ENCODE data around the gene HOXC10. TPM values are rescaled to one million over a fixed set of nuclear protein-coding genes. Genes with fewer than 3 reads are reported as not detected.

The HOXC10 gene
- total RNA-seq, 1 donor from 2014 or later, result 0.96 TPM

DNA sequence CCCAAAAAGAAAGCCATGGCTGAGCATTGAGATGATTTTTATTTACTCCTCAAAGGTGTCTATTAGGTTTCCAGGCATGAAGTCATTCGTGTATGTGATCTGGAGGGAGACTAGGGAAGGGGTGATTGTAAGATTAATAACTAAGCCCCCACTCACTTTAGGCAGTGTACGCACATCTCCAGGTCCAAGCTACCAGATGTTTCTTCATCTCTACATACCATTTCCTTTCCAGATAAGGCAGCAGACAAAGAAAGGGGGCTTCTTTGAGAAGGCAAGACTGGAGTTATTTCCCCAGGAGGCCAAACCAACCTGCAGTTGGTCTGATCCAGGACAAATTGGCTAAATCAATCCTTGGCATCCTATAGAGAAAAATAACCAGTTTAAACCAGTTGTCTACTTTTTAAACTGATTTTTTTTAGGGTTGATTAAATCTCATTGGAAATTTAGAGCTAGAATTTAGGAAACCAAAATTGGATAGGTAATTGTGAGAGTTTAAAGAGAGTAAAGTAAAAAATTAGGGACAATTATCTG is 42.4 kb upstream of the HOXC10 start:
- Mint-ChIP-seq H3K36me3 (peaks cover 2% of the 10 kb centered on the region), H3K4me3 (no peak overlapping the region), H3K4me1 (peaks cover 11% of the 10 kb centered on the region), H3K27me3 (ENCODE audit: low read depth) (peaks cover 95% of the 10 kb centered on the region), H3K27ac (no peak overlapping the region), H3K9me3 (no peaks in the 10 kb centered on the region)
- TF ChIP-seq, protein P1, sequence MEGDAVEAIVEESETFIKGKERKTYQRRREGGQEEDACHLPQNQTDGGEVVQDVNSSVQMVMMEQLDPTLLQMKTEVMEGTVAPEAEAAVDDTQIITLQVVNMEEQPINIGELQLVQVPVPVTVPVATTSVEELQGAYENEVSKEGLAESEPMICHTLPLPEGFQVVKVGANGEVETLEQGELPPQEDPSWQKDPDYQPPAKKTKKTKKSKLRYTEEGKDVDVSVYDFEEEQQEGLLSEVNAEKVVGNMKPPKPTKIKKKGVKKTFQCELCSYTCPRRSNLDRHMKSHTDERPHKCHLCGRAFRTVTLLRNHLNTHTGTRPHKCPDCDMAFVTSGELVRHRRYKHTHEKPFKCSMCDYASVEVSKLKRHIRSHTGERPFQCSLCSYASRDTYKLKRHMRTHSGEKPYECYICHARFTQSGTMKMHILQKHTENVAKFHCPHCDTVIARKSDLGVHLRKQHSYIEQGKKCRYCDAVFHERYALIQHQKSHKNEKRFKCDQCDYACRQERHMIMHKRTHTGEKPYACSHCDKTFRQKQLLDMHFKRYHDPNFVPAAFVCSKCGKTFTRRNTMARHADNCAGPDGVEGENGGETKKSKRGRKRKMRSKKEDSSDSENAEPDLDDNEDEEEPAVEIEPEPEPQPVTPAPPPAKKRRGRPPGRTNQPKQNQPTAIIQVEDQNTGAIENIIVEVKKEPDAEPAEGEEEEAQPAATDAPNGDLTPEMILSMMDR (IDR thresholded peaks at IDR 0.05; ENCODE audit: unreplicated experiment), result no peak
- DNase-seq (ENCODE audit: low spot score in 2 of 2, unreplicated experiment in 2 of 2), result no peak

DNA sequence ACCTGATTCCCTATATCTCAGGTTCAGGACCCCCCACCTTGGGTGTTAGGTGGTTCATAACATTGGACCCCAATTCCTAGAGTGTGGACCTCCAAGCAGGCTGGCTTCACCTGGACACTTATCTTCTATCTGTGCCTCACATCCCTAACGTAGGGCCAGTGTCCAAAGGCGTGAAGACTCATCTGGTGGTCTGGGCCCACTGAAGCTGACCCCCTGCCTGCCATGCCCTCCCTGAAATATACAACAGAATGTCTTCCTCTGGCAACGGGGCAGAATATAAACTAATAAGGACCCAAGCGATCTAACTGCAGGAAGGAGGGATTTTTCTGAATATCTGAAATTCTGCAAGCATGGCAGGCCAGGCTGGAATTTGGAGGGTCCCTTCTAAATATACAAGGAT is 40.7 kb upstream of the HOXC10 start:
- DNase-seq (ENCODE audit: low spot score in 2 of 2, unreplicated experiment in 2 of 2), result no peak
- Mint-ChIP-seq H3K27ac (no peak overlapping the region), H3K9me3 (no peaks in the 10 kb centered on the region), H3K4me1 (peaks cover 7% of the 10 kb centered on the region), H3K36me3 (peaks cover 2% of the 10 kb centered on the region), H3K27me3 (ENCODE audit: low read depth) (peaks cover 98% of the 10 kb centered on the region), H3K4me3 (no peak overlapping the region)
- TF ChIP-seq, protein P1 (IDR thresholded peaks at IDR 0.05; ENCODE audit: unreplicated experiment), result no peak

DNA sequence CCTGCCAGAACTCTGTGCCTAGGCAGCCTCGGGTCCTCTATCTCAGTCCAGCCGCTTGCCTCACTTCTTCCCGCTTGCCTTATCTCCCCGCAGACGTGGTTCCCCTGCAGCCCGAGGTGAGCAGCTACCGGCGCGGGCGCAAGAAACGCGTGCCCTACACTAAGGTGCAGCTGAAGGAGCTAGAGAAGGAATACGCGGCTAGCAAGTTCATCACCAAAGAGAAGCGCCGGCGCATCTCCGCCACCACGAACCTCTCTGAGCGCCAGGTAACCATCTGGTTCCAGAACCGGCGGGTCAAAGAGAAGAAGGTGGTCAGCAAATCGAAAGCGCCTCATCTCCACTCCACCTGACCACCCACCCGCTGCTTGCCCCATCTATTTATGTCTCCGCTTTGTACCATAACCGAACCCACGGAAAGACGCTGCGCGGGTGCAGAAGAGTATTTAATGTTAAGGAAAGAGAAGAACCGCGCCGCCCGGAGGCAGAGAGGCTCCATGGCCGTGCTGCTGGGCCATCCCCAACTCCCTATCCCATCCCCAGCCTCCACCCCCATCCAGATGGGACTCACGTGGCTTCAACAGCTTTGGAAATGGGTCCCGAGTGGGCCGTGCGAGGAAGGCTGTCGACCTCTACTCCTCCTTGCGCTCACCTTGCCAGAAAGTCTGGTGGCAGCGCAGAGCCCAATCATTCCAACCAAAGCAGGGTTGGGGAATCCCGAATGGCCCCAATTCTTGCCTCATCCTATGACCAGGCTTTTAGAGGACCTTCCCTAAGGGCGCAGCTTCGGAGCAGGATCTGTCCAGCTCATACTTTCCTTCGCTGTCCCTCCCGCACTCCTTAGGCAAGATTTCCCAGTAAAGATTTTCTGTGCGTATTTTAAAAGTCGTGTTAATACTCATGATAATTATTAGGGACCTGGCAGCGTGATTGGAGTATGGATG is 39.8 kb upstream of the HOXC10 start:
- H3K36me3 Mint-ChIP-seq, result peaks cover 2% of the 10 kb centered on the region
- peaks cover 98% of the 10 kb centered on the region for H3K27me3 Mint-ChIP-seq (ENCODE audit: low read depth)
- TF ChIP-seq, protein P1 (IDR thresholded peaks at IDR 0.05; ENCODE audit: unreplicated experiment), result no peak
- DNase-seq (ENCODE audit: low spot score in 2 of 2, unreplicated experiment in 2 of 2), result no peak
- H3K9me3 Mint-ChIP-seq, result no peaks in the 10 kb centered on the region
- H3K4me1 Mint-ChIP-seq, result peaks cover under 1% of the 10 kb centered on the region
- no peak overlapping the region for H3K27ac Mint-ChIP-seq
- no peak overlapping the region for H3K4me3 Mint-ChIP-seq

DNA sequence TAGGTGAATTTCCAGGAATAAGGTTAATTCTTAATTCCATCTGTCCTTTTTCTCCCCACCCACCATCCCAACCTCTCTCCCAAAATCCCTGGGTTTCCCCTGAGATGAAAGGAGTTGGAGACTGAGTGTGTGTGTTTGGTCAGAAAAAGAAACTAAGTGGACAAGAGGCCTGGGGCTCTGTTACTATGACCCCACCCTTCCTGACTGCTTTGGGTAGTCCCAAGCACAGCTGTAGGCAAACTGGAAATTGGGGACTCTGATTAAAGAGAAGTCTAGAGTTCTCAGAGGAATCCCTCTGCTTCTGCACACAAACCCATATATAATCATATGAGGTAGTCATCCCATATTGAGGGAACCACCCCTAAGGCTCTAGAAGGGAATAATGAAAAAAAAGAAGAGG is 37.2 kb upstream of the HOXC10 start:
- no peaks in the 10 kb centered on the region for H3K9me3 Mint-ChIP-seq
- peaks cover 100% of the 10 kb centered on the region for H3K27me3 Mint-ChIP-seq (ENCODE audit: low read depth)
- H3K4me3 Mint-ChIP-seq, result no peak overlapping the region
- TF ChIP-seq, protein P1 (IDR thresholded peaks at IDR 0.05; ENCODE audit: unreplicated experiment), result no peak
- no peak for DNase-seq (ENCODE audit: low spot score in 2 of 2, unreplicated experiment in 2 of 2)
- no peak overlapping the region for H3K27ac Mint-ChIP-seq
- H3K4me1 Mint-ChIP-seq, result peaks cover 6% of the 10 kb centered on the region
- H3K36me3 Mint-ChIP-seq, result peaks cover 2% of the 10 kb centered on the region

DNA sequence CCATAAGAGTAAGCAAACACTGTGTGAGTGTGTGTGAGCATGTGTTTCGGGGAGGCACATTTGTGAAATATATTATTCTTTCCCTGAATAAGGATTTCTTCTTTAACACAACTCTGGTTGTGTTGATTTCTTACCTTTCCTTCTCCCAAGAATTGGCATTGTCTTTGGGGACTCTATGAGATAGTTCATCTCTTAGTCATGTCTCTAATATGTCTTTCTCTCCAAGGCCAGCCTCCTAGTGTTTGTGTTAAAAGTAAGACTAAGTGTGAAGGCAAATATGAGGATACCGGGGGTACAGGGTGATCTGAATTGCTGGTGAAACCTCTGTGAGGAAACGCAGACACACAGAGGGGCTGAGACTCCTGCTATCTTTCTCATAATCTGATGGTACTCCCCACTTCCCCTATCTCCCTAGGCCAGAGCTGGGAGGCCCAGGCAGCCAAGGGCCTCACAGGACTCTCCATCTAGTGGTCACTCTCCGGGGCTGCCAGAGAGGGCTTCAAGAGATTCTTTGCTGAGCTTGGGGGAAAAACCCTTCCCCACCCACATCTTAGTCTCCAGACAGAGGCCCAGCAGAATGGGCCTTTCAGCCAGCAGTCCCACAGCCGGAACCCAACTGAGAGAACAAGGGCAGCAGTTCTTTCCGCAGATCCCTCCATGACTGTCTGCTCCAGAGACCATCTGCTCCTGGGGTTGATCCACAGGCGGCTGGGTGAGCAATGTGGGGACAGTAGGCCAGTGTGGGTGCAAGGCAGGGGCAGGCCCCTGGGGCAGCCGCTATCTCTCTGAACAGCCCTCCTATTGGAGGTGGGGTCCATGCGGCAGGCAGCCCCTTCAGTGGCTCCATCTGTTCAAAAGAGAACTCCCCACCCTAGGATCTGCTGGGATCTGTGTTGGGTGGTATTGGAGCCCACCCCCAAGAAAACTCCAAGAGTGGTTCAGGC is 36.0 kb upstream of the HOXC10 start:
- Mint-ChIP-seq H3K27ac (no peak overlapping the region), H3K9me3 (no peaks in the 10 kb centered on the region), H3K27me3 (ENCODE audit: low read depth) (peaks cover 100% of the 10 kb centered on the region), H3K4me3 (no peak overlapping the region), H3K36me3 (no peaks in the 10 kb centered on the region), H3K4me1 (peaks cover 12% of the 10 kb centered on the region)
- TF ChIP-seq, protein P1 (IDR thresholded peaks at IDR 0.05; ENCODE audit: unreplicated experiment), result no peak
- DNase-seq (ENCODE audit: low spot score in 2 of 2, unreplicated experiment in 2 of 2), result no peak

Measured in mesothelial cell of epicardium (in vitro differentiated cells).